ENCODE results near the gene SHLD2.
"Not testable (repeated sequence)": the region's sequence is repeated elsewhere in the genome, so short reads cannot be mapped to it uniquely, and the experiment has no call there.

Gene SHLD2

GRCh38 chr10:87083576-87084290 is 11.3 kb upstream of the SHLD2 start:
- DNase-seq (ENCODE audit: low read depth in 2 of 2): not testable (repeated sequence)

DNA sequence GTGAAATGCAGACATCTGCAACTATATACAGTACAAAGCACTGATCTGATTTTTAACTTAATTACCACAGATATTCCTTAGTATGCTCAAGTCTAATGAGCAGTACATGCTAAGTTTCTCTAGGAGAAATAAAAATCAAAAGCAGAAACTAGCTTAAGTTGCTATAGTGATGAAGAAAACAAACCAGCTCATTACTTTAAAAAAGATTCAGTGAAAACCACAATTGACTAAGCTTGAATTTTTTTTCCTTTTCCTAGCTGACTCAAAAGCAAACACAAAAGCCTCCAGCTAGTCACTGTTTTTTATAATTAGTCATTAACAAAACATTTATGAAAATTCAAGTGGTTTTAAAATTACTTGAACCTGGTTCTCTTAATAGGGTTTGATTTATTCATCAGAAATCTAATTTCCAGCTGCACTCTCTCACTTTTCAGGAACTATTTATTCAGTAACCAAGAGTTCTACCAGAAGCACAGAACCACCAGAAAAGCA is 10.7 kb upstream of the SHLD2 start:
- DNase-seq (ENCODE audit: low read depth in 2 of 2): not testable (repeated sequence)

DNA sequence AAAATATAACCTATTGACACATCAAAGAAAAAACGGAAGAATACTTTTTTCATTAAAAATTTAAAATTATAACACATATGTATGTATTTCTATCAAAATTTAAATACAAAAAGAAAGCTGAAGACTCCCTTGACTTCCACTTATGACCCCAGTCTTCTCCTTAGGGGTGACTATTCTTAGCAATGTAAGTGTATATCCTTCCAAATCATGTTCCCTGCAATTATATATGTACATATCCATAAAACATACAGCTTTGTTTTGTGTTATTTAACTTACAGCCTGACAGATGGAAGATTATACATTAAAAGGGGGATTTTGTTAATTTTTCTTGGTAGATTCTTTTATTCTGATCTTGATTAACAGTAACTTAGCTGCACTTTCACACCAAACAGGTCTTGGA is 9.5 kb upstream of the SHLD2 start:
- DNase-seq (ENCODE audit: low read depth in 2 of 2): no peak

DNA sequence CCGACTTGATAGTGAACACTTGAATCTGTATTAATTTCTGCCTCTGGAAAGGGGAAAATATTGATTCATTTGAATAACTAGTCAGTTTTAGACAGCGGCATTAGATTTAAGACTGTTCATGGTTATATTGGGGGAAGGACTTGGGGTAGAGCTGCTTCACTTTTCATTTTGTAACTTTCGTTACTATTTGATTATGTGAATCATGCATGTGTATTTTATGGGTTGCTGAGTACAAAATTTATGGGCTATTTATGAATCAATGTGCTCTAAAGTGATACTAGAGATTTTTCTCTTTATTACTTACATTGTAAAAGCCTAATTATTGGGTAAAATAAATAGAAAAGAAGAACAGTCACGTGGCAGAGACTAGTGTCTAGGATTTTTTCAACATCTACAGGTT is 5.3 kb upstream of the SHLD2 start:
- no peak for DNase-seq (ENCODE audit: low read depth in 2 of 2)

GRCh38 chr10:87090779-87091178 is 4.2 kb upstream of the SHLD2 start:
- DNase-seq (ENCODE audit: low read depth in 2 of 2): no peak

DNA sequence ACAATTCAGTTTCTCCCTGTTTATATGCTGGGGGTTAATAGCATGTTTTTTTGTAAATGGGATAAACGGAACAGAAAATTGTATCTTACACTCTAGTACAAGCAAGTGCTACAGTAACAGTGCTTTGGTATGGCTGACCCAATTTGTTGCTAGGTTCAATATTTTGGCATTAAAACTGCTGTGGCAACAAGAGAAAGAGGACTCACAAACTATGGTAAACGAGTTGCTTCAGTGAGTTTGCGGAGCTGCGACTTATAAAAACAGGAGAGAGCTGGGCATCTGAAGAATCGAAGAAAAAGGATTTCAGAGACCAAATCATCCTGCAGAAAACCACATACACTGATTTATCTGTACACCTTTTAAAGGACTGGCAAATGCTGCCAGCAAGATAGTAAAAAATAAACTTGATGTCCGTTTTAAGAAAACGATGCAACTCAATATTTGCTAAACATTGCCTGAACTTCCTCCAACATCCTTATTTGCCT is 2.6 kb upstream of the SHLD2 start:
- DNase-seq (ENCODE audit: low read depth in 2 of 2): no peak

DNA sequence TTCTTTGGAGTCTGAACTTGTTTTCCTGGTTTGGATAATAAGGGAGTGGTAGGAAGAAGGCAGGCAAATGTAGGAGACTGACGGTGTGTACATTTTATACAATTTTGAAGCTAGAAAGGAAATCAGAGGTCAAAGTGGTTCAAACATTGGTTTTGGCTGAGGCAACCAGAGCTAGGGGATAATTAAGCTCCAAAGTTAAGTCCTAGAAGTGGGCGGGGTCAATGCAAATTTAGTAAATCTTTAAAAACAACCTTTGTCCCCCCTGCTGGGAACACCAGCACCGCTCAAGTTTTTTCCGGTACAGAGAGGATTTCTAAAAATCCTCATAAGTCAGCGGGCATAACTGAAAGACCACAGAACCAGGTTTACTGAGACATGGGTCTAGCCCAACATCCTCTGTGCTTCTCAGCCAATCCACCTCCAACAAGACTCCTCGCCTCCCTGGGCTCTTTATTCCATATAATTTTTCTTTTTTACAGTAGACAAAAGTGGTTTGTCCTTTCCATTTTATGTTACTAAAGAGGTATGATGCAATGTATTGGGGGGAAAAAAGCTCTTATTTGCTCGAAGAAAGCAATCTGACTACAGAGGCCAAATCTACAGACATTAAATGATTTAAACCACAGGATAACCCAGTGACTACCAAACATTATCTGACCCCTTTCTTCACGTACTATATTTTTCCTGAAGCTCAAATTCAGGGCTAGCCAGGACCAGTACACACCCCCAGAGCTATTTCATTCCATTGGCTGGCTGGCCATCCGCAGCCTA is 2.0 kb upstream of the SHLD2 start:
- no peak for DNase-seq (ENCODE audit: low read depth in 2 of 2)

- peak; percentile 27 to 34 for DNase-seq (ENCODE audit: low read depth in 2 of 2)
Measured at GRCh38 chr10:87093632-87094372, 1.2 kb upstream of the SHLD2 start.

- DNase-seq (ENCODE audit: low read depth in 2 of 2): peak; percentile 48 to 53
Measured at GRCh38 chr10:87095236-87095945, 385 bp downstream of the SHLD2 start.

DNA sequence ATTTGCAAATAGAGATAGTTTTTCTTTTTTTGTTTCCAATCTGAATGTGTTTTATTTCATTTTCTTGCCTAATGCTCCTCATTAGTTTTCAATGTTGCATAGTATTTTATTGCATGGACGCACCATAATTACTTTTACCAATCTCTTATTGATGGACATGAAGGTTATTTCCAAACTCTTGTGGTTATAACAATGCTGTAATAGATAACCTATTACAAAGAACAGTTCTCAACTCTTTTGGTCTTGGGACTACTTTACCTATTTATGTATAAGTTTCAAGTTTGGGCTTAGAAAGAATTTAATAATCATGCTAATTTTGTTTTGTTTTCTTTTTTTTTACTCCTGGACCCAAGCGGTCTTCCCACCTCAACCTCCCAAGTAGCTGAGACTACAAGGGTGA is 7.0 kb downstream of the SHLD2 start:
- DNase-seq (ENCODE audit: low read depth in 2 of 2): no peak

DNA sequence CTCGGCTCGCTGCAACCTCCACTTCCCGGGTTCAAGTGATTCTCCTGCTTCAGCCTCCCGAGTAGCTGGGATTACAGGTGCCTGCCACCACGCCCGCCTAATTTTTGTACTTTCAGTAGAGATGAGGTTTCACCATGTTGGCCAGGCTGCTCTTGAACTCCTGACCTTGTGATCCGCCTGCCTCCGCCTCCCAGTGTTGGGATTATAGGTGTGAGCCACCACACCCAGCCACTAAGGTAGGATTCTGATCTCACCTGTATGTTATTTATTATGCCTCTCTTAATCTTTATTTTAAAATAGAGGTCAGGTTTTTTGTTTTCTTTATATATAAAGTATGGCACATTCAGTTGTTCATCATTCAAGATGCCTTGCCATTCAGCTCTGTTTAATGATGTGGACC is 9.7 kb downstream of the SHLD2 start:
- DNase-seq (ENCODE audit: low read depth in 2 of 2): not testable (repeated sequence)

- DNase-seq (ENCODE audit: low read depth in 2 of 2): no peak
Measured at GRCh38 chr10:87105446-87106124, 10.6 kb downstream of the SHLD2 start.

DNA sequence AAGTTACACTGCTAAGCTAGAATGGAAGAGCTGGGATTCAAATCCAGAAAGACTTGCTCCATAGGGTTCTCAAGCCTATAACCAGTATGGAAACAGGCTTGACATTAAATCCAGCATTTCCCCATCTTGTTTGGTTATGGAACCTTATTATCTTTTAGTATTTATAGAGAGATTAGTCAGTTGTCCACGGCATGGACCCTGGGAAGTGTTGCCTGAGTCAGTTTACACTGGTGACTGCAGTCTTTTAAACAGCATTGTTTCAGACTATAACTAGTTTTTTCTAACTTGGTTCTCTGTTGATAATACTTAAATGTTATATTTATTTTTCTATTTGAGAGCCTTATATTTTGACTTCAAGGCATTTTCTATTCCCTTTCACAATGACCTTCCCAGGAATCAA is 23.1 kb downstream of the SHLD2 start:
- not testable (repeated sequence) for DNase-seq (ENCODE audit: low read depth in 2 of 2)

DNA sequence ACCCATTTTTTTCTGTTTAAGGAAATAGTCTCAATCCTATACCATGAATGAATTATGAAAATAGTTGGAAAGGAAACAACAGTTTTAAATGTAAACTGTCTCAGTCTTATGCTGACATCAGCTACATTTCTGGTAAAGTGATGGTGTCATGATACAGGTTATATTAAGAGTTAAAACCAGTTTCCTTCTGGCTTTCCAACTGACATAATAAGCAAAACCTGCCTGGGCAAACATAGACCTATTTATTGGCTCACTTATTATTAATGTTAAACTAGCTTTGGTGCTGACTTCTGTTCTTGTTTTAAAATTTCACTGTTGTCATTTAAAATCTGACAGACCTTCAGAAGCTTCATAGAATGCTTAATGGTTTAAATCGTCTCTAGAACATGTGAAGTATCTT is 24.0 kb downstream of the SHLD2 start:
- DNase-seq (ENCODE audit: low read depth in 2 of 2): not testable (repeated sequence)

- not testable (repeated sequence) for DNase-seq (ENCODE audit: low read depth in 2 of 2)
Measured at GRCh38 chr10:87123351-87123750, 28.3 kb downstream of the SHLD2 start.

DNA sequence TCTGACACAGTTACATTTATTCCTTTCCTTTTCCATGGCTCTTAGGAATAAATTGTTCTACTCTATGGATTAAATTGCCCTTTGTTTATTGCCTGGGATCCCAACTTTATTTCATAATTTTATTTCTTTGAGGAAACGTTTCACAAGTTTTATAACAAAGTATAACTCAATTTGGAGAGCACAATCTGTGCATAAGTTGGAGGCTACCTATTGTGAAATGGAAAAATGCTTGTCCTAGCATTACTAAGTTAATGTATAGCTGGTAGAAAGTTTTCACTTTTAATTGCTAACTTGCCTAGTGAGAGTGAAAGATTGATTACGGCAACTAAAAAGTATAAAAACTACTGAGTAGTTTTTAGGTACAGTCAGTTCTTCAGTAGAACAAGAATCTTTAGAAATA is 32.0 kb downstream of the SHLD2 start:
- not testable (repeated sequence) for DNase-seq (ENCODE audit: low read depth in 2 of 2)

GRCh38 chr10:87127607-87128156 is 32.7 kb downstream of the SHLD2 start:
- DNase-seq (ENCODE audit: low read depth in 2 of 2): not testable (repeated sequence)

DNA sequence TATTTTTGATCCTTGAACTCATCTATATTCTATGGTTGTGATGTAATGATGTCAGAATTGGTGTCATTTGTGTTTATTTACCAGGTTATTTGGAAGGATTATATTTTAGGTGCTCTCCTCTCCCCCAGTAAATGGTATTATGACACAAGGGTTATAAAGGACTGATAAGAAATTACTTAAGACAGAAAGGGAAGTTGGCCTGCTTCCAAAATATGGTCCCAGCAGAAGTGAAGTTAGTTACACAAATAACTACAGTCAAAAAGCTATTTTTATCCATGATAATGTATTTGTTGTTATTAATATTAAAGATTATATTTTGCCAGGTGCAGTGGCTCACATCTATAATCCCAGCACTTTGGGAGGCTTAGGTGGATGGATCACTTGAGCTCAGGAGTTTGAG is 37.2 kb downstream of the SHLD2 start:
- not testable (repeated sequence) for DNase-seq (ENCODE audit: low read depth in 2 of 2)

- DNase-seq (ENCODE audit: low read depth in 2 of 2): not testable (repeated sequence)
Measured at GRCh38 chr10:87133936-87134335, 38.9 kb downstream of the SHLD2 start.

DNA sequence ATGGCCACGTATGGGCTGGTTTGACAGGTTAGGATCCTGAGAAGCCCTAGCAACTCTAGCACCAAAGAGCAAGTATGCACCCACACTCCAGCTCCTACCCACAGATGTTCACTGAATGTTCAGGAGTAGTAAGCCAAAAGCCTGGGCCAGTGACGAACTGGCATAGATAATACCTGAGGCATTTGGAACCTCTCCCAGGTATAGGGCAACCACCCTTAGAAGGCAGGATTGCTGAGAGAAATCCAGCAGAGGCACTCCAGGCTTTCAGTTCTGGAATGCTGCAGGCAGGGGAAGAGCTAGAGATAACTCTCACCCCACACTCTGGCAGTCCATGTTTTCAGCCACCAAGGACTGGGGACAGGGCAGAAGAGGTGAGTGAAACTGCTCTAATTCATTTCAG is 39.4 kb downstream of the SHLD2 start:
- DNase-seq (ENCODE audit: low read depth in 2 of 2): not testable (repeated sequence)

DNA sequence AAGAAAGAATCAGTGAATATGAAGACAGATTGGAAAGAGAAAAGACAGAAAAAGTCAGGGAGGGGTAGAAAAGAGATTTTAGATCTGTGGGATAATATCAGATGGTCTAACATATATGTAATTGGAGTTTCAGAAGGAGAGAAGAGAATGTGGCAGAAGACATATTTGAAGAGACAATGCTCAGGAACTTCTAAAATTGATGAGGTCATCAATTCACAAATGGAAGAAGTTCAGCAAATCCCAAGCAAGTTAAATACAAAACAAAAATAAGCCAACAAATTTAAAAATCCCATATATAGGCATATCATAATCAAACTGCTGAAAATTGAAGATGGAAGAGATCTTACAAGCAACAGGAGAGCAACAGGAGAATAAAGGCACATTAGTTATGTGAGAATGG is 42.5 kb downstream of the SHLD2 start:
- not testable (repeated sequence) for DNase-seq (ENCODE audit: low read depth in 2 of 2)

Measured in stimulated activated CD8-positive, alpha-beta memory T cell treated with anti-CD3 and anti-CD28 coated beads, Interleukin-7, amount 100 ng/mL, for 1 hour (primary cell).